Hypothalamus (tissue), 51 donors: Measurements from ENCODE around the gene STK32C.
A peak's percentile ranks its signal among the peaks of the same experiment; 100 is the strongest.

Experiments
- DNase-seq, 51 donors: peaks; one replicate each; lab custom pipeline; 2025; lab: John Stamatoyannopoulos, UW

The STK32C gene

GRCh38 chr10:132252412-132252811 is 55.3 kb downstream of the STK32C start:
- DNase-seq = no peak

GRCh38 chr10:132251928-132252327 is 55.8 kb downstream of the STK32C start:
- no peak for DNase-seq

- no peak for DNase-seq
Measured at GRCh38 chr10:132250481-132251475, 57.0 kb downstream of the STK32C start.

GRCh38 chr10:132249824-132250375 is 57.9 kb downstream of the STK32C start:
- no peak for DNase-seq

GRCh38 chr10:132249226-132249724 is 58.5 kb downstream of the STK32C start:
- DNase-seq = no peak

GRCh38 chr10:132248455-132249225 is 59.1 kb downstream of the STK32C start:
- DNase-seq = peak in 5 of 51 donors; percentile 24 to 72 (median 56)

GRCh38 chr10:132247943-132248342 is 59.8 kb downstream of the STK32C start:
- DNase-seq = no peak

- no peak for DNase-seq
Measured at GRCh38 chr10:132246296-132246695, 61.5 kb downstream of the STK32C start.

- peak in 6 of 51 donors; percentile 14 to 40 (median 30) for DNase-seq
Measured at GRCh38 chr10:132245056-132245455, 62.7 kb downstream of the STK32C start.

- no peak for DNase-seq
Measured at GRCh38 chr10:132243626-132244025, 64.1 kb downstream of the STK32C start.

GRCh38 chr10:132243141-132243540 is 64.6 kb downstream of the STK32C start:
- no peak for DNase-seq

- DNase-seq = no peak
Measured at GRCh38 chr10:132242103-132242840, 65.5 kb downstream of the STK32C start.

GRCh38 chr10:132241496-132241895 is 66.3 kb downstream of the STK32C start:
- no peak for DNase-seq

- no peak for DNase-seq
Measured at GRCh38 chr10:132241086-132241485, 66.7 kb downstream of the STK32C start.

- no peak for DNase-seq
Measured at GRCh38 chr10:132240581-132240980, 67.2 kb downstream of the STK32C start.

GRCh38 chr10:132240156-132240555 is 67.6 kb downstream of the STK32C start:
- no peak for DNase-seq

- DNase-seq = no peak
Measured at GRCh38 chr10:132239126-132240031, 68.4 kb downstream of the STK32C start.

GRCh38 chr10:132238371-132239125 is 69.2 kb downstream of the STK32C start:
- no peak for DNase-seq
